Testis (tissue), 3 donors: ENCODE results near the gene PIP4K2B. TPM values are rescaled to one million over a fixed set of nuclear protein-coding genes. Genes with fewer than 3 reads are reported as not detected.

ENCODE experiments used
- DNase-seq: peaks from one replicate; pipeline ENCODE4 v3.0.0-alpha.2; 2019
- H3K27ac ChIP-seq, 2 donors: fragments of 200-600 bp; sonication (generic); one replicate each; pipeline ENCODE4 v1.5.1; 2019
- H3K27me3 ChIP-seq: fragments of 200-600 bp; sonication (generic); one replicate; pipeline ENCODE4 v1.5.1; 2019
- H3K36me3 ChIP-seq: fragments of 200-600 bp; sonication (generic); one replicate; pipeline ENCODE4 v1.5.1; 2017; ENCODE audit warnings: low read depth; ENCODE audit errors: missing control alignments
- H3K4me1 ChIP-seq: fragments of 200-600 bp; sonication (generic); one replicate; pipeline ENCODE4 v1.5.1; 2019
- H3K4me3 ChIP-seq, 2 donors: fragments of 200-600 bp; sonication (generic); one replicate each; pipeline ENCODE4 v1.5.1; 2017 to 2019
- H3K9me3 ChIP-seq: fragments of 200-600 bp; sonication (generic); one replicate; pipeline ENCODE4 v1.5.1; 2017
- POLR2A ChIP-seq: fragments of 450-650 bp; IDR thresholded peaks from one replicate; pipeline ENCODE4 v1.6.1; 2017; ENCODE audit warnings: antibody characterized with exemption, mild to moderate bottlenecking, moderate library complexity
- WGBS, 2 donors: methylation state at CpG; one replicate each; pipeline ENCODE4 v1.1.5; 2018; 5-methylcytosine and 5-hydroxymethylcytosine counted together
- intact Hi-C: fragments of 100-400 bp; cut with DNase I; formaldehyde crosslinking; loops from one replicate; pipeline ENCODE4 v1.15.1; 2023; ENCODE audit warnings: low total_unique reads
- polyA plus RNA-seq: library from polyadenylated mRNA; stranded (reverse); fragments of 350-450 nt; fragmentation: Illumina TruSeq; extraction: RNeasy Lipid Tissue Mini Kit (QIAGEN cat#74804); gene quantifications from one replicate; pipeline ENCODE4 v1.2.3, GENCODE V29; 2014; ENCODE audit warnings: low read depth, low replicate concordance; ENCODE audit not compliant: insufficient read depth
- total RNA-seq, 2 donors: library from RNA; depleted of rRNA; stranded (reverse); fragments of >200 nt; gene quantifications; one replicate each; pipeline ENCODE4 v1.2.3, GENCODE V29; 2016
- TF ChIP-seq, protein P1 (sequence below), 3 experiments: fragments of 450-650 bp in 2 of 3; fragments of 200-600 bp in 1 of 3; sonication (generic) in 1 of 3; IDR thresholded peaks; one replicate each; pipeline ENCODE4 v1.5.1; 2016 to 2019; ENCODE audit warnings: antibody characterized with exemption in 3 of 3, mild to moderate bottlenecking in 2 of 3, moderate library complexity in 1 of 3

The PIP4K2B gene
- total and polyA plus RNA-seq, 3 donors from 2014 or later: 34.8 to 56.7 (median 47.2) TPM

DNA sequence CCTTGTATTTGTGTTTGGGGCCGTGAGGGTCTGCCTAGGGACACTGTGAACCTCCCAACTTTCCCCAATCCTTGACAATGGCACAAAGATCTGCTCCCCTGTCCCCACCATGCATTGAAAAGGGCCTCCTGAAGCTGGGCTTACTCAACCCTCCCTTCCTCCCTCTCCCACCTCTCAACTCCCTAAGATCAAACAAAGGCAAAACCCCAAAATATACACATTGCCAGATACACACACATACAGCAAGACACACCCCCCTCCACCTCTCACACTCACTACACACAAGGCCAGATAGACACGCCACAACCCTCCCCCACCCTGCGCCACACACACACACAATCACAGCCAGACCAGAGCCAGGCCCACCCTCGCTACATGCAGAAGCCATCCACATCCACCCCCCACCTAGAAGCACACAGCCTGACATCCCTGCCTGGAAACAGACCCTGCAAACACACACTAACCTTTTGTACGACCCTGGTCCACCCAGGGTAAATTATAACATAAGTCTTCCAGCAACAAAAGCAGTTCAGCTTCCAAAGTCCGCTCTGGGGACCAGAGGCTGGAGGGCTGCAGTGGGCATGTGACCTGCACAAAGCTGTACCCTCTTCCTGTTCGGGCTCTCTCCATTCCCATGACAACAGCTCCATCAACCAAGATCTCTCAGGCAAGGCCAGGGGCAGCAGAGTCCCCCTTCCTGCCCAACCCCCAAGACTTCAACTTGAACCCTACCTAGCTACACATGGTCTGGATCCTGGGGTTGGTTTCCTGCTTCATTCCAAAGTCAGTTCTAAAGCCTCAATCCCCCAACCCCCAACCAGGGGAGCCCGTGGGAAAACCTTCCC lies 53.1 kb downstream of the PIP4K2B start:
- H3K4me1 ChIP-seq: peaks cover 48% of the 10 kb centered on the region
- TF ChIP-seq, protein P1, sequence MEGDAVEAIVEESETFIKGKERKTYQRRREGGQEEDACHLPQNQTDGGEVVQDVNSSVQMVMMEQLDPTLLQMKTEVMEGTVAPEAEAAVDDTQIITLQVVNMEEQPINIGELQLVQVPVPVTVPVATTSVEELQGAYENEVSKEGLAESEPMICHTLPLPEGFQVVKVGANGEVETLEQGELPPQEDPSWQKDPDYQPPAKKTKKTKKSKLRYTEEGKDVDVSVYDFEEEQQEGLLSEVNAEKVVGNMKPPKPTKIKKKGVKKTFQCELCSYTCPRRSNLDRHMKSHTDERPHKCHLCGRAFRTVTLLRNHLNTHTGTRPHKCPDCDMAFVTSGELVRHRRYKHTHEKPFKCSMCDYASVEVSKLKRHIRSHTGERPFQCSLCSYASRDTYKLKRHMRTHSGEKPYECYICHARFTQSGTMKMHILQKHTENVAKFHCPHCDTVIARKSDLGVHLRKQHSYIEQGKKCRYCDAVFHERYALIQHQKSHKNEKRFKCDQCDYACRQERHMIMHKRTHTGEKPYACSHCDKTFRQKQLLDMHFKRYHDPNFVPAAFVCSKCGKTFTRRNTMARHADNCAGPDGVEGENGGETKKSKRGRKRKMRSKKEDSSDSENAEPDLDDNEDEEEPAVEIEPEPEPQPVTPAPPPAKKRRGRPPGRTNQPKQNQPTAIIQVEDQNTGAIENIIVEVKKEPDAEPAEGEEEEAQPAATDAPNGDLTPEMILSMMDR (IDR thresholded peaks at IDR 0.05): no peak
- no peak for TF ChIP-seq POLR2A
- H3K36me3 ChIP-seq: no peaks in the 10 kb centered on the region
- DNase-seq: peak; percentile 49
- WGBS, 2 donors: 42 to 44% methylated on average over 6 to 8 of the region's 8 CpGs
- H3K9me3 ChIP-seq: no peaks in the 10 kb centered on the region
- H3K27ac ChIP-seq: peak overlapping the region in 1 of 2 donors; percentile 10
- intact Hi-C loops: no loop called here
- H3K4me3 ChIP-seq: peak overlapping the region in 1 of 2 donors; percentile 92
- H3K27me3 ChIP-seq: no peaks in the 10 kb centered on the region

DNA sequence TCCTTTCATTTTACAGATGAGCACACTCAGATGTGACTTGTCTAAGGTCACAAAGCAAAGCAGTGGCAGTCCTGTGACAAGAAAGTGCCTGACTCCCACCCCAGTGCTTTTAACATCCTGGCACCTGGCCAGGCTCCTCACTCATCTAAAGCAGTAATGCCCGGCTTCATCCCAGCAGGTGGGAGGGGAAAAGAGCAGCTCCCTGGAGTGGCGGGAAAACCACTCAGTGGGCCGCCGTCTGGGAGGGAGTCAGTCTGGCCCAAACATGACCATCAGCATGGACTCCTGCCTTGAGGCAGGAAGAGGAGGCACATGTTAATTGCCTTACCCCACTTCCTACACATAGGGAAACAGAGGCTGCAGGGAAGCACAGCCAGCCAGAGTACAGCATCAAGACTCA lies 53.8 kb downstream of the PIP4K2B start:
- Histone ChIP-seq H3K4me1 (peaks cover 54% of the 10 kb centered on the region), H3K36me3 (no peaks in the 10 kb centered on the region), H3K27me3 (no peaks in the 10 kb centered on the region), H3K4me3 (no peak overlapping the region), H3K27ac (no peak overlapping the region), H3K9me3 (no peaks in the 10 kb centered on the region)
- WGBS, 2 donors: 42 to 60% methylated on average over 1 to 4 of the region's 4 CpGs
- DNase-seq: no peak
- intact Hi-C loops: no loop called here
- TF ChIP-seq POLR2A: no peak
- TF ChIP-seq, protein P1 (IDR thresholded peaks at IDR 0.05): no peak

DNA sequence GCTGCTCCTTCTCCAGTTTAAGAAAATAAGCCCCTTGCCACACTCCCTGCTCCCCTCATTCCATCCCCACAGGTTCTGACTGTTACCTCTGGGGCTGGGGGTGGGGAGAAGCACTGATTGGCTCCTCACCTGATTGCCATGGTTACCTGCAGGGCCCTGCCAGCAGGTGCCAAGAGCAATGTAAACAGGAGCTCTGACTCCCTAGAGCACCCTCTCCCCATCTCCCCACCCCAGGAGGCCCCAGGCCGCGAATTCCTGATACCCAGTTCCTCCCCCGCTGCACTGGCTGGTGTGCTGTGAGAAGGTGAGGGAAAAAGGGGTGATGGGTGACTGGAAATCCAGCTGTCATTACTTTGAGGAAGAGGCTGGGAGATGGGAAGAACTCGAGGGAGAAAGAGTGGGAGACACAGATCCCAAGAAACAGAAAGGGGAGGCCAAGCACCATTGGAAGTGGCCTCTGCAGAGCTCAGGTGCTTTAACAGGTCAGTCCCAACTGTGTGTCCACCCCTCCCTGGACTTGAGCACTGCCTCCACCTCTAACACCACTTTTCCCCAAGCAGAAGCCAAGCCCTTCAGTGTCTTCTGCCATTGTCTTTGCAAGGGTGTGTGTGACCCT lies 55.7 kb downstream of the PIP4K2B start:
- H3K27me3 ChIP-seq: no peaks in the 10 kb centered on the region
- H3K9me3 ChIP-seq: no peaks in the 10 kb centered on the region
- intact Hi-C loops: no loop called here
- 70 to 74% methylated on average over 4 of the region's 4 CpGs for WGBS, 2 donors
- no peak overlapping the region for H3K27ac ChIP-seq
- DNase-seq: no peak
- H3K36me3 ChIP-seq: no peaks in the 10 kb centered on the region
- H3K4me1 ChIP-seq: peaks cover 46% of the 10 kb centered on the region
- TF ChIP-seq POLR2A: no peak
- TF ChIP-seq, protein P1 (IDR thresholded peaks at IDR 0.05): no peak
- no peak overlapping the region for H3K4me3 ChIP-seq

DNA sequence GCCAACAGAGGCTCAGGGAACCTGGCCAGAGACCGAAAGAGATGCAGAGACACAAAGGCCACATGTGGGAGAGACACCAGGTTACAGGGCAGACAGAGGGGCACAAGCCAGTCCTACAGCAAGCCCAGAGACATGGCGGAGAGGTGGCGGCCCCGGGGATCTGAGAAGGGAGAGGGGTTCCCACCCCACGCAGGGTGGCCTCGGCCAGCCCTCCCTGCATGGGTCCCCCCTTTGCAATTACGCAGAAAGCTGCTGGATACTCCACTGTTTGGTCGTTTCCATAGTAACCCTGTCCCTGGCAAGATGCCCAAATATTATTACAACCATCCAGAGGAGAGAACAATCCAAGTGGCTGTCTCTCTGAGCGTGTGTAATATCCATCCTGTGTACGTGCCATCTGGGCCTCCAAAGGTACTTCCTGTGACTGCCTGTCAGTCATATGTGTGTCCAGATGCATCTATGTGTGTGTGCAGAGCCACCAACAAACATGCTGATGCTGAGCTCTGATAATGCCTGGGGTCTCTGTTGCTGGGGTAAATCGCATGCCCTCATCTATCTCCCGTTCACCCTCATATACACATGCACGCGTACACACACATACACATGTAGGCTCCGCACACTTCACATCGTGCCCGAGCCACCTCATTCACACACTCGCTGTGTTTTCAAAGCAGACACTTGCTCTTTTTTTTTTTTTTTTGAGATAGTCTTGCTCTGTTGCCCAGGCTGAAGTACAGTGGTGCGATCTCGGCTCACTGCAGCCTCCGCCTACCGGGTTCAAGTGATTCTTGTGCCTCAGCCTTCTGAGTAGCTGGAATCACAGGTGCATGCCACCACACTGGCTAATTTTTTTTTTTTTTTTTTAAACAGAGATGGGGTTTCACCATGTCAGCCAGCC lies 56.7 kb downstream of the PIP4K2B start:
- no peaks in the 10 kb centered on the region for H3K36me3 ChIP-seq
- peak overlapping the region in 1 of 2 donors; percentile 68 for H3K27ac ChIP-seq
- H3K4me3 ChIP-seq: no peak overlapping the region
- WGBS, 2 donors: 53 to 65% methylated on average over 13 to 22 of the region's 22 CpGs
- no peaks in the 10 kb centered on the region for H3K9me3 ChIP-seq
- H3K27me3 ChIP-seq: no peaks in the 10 kb centered on the region
- intact Hi-C loops: no loop called here
- peak; percentile 77 for DNase-seq
- peaks cover 43% of the 10 kb centered on the region for H3K4me1 ChIP-seq
- TF ChIP-seq, protein P1 (IDR thresholded peaks at IDR 0.05): no peak
- TF ChIP-seq POLR2A: no peak
